Gastrocnemius medialis (tissue), 4 donors: Measurements from ENCODE around the gene SP3.

Experiments
- CTCF ChIP-seq, 5 experiments: fragments of 450-650 bp in 3 of 5; fragments of 200-600 bp in 2 of 5; sonication (generic) in 2 of 5; IDR thresholded peaks in 4 of 5; conservative IDR thresholded peaks in 1 of 5; 1 replicate in 4 of 5; 2 replicates in 1 of 5; pipeline ENCODE4 v1.5.1; 2016 to 2019; ENCODE audit warnings: antibody characterized with exemption in 5 of 5, mild to moderate bottlenecking in 3 of 5, moderate library complexity in 3 of 5
- POLR2A ChIP-seq, 2 donors: fragments of 450-650 bp; IDR thresholded peaks; one replicate each; pipeline ENCODE4 v1.6.1; 2017; ENCODE audit warnings: antibody characterized with exemption in 2 of 2, mild to moderate bottlenecking in 2 of 2, moderate library complexity in 2 of 2

GRCh38 chr2:173962031-173962430, 3.1 kb downstream of the SP3 start:
- TF ChIP-seq CTCF (IDR thresholded peaks at IDR 0.05 in 4 of 5, conservative IDR thresholded peaks at IDR 0.05 in 1 of 5) = no peak
- TF ChIP-seq POLR2A (IDR thresholded peaks at IDR 0.05) = no peak
